ENCODE measurements around the gene FRMD3.
A peak's percentile ranks its signal among the peaks of the same experiment; 100 is the strongest.

Gene FRMD3

DNA sequence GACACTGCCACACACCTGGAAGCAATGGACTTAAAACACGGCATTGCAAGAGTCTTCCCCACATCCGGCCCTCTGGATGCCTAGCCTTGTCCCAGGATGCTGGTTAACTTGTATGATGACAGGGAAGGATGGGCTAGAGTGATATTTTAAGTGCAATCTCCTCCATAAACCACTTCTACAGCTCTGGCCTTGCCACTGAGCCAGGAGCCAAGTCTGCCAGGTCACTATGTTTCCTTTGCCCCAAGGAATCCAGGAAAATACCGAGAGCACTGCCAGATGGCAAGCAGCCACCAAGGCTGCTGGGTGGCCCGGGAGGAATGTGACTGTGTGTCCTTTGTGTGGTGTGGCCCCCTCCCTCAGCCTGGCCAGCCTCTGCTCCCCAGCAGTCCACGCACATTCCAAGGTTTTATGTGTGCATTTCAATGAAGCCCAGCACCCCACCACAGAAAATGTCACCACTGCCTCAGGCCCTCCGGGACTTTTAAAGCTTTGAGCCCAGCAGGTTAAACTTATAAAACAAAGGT lies 106.0 kb downstream of the FRMD3 start:
- peak overlapping the region; percentile 40 for H3K18ac ChIP-seq (ENCODE audit: low read length)
- no peak overlapping the region for H4K91ac ChIP-seq (ENCODE audit: low read depth, low read length, poor library complexity)
- peaks cover 6 to 9% of the 10 kb centered on the region in 2 donors for H3K4me1 ChIP-seq (ENCODE audit: control insufficient read depth in 2 of 2, insufficient read depth in 1 of 2, low read depth in 1 of 2, low read length in 2 of 2)
- H3K27ac ChIP-seq (replicated peaks; ENCODE audit: low read length) = no peak overlapping the region
- H2BK12ac ChIP-seq (ENCODE audit: low read length) = no peak overlapping the region
- H3K14ac ChIP-seq (ENCODE audit: low read length) = no peak overlapping the region
- H2AFZ ChIP-seq (ENCODE audit: low read length) = peak overlapping the region; percentile 46
- no peak overlapping the region for H3K9ac ChIP-seq (ENCODE audit: low read depth, low read length, poor library complexity)
- WGBS, 2 donors (ENCODE audit: extremely low coverage in 2 of 2, insufficient read length in 2 of 2, insufficient replicate concordance in 1 of 2) = no CpG with 5 or more reads among the region's 6 CpGs
- no peak overlapping the region for H3K4me3 ChIP-seq (ENCODE audit: low read length in 2 of 2)
- H2BK5ac ChIP-seq (ENCODE audit: low read length) = no peak overlapping the region
- H3K9me3 ChIP-seq (replicated peaks in 1 of 2; ENCODE audit: control insufficient read depth in 2 of 2, insufficient read depth in 1 of 2, low read depth in 1 of 2, low read length in 2 of 2) = no peaks in the 10 kb centered on the region
- no peak overlapping the region for H2BK120ac ChIP-seq (ENCODE audit: low read depth, low read length)
- H3K36me3 ChIP-seq (replicated peaks in 1 of 2; ENCODE audit: control insufficient read depth in 2 of 2, insufficient read depth in 2 of 2, low read length in 2 of 2) = no peaks in the 10 kb centered on the region
- H4K8ac ChIP-seq (ENCODE audit: low read depth, low read length) = no peak overlapping the region
- H3K79me1 ChIP-seq (ENCODE audit: low read depth, low read length) = no peaks in the 10 kb centered on the region
- no peak overlapping the region for H3K4ac ChIP-seq (ENCODE audit: low read length)
- H3K4me2 ChIP-seq (ENCODE audit: insufficient read depth, low read length, poor library complexity, severe bottlenecking) = no peak overlapping the region
- H2AK5ac ChIP-seq (ENCODE audit: low read depth, low read length) = no peak overlapping the region
- peak; percentile 18 for DNase-seq (ENCODE audit: low spot score)
- no peak overlapping the region for H2BK15ac ChIP-seq (ENCODE audit: low read length)
- H3K27me3 ChIP-seq (ENCODE audit: control insufficient read depth in 3 of 3, insufficient read depth in 3 of 3, low read depth in 1 of 3, low read length in 3 of 3) = no peaks in the 10 kb centered on the region
- no peak overlapping the region for H3K23ac ChIP-seq (ENCODE audit: low read depth, low read length, poor library complexity)

DNA sequence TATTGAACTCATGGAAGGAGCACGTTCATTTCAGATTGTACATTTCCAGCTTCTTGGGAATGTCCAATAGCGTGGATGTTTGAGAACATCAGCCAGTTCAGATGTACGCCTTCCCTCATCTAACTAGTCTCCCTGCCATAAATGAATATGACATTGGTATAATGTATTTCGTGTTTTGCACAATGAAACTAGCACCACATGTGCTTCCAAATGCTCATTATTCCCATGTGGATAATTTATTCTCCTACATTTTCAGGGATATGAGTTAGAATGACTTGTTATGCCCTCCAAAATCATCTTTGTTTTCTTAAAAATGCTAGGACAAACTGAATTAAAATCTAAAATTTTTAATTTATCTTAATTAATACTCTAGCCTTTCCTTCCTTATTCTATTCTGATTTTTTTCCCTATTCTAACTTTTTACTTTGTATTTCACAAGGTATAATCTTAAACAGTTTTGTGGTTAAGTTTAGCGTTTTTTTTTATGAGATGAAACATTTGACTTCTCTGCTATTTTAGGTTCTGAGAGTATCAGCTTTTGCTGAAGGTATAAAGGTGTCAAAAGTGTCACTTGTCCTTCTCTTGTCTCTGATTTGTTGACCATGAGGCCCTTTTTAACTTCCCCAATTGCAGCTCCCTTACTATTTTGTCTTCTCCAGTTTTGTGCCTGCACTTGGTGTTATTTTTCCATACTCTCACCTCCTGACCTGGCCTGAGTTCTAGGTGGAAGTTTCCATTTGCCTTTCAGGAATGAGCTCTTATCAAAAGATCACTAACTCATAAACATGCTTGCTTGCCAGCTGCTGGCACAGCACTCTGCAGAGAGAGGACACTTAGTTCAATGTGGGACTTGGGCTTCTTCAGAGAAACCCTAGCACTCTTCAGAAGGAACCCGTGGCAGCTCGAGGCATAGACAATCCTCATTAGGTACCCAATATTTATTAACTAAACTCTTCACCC lies 106.8 kb downstream of the FRMD3 start:
- Histone ChIP-seq H3K9me3 (replicated peaks in 1 of 2; ENCODE audit: control insufficient read depth in 2 of 2, insufficient read depth in 1 of 2, low read depth in 1 of 2, low read length in 2 of 2) (no peaks in the 10 kb centered on the region), H4K91ac (ENCODE audit: low read depth, low read length, poor library complexity) (no peak overlapping the region), H3K79me1 (ENCODE audit: low read depth, low read length) (no peaks in the 10 kb centered on the region), H2BK5ac (ENCODE audit: low read length) (no peak overlapping the region), H3K14ac (ENCODE audit: low read length) (no peak overlapping the region), H3K27me3 (ENCODE audit: control insufficient read depth in 3 of 3, insufficient read depth in 3 of 3, low read depth in 1 of 3, low read length in 3 of 3) (no peaks in the 10 kb centered on the region), H2BK12ac (ENCODE audit: low read length) (no peak overlapping the region), H3K23ac (ENCODE audit: low read depth, low read length, poor library complexity) (no peak overlapping the region), H3K9ac (ENCODE audit: low read depth, low read length, poor library complexity) (no peak overlapping the region), H3K27ac (replicated peaks; ENCODE audit: low read length) (no peak overlapping the region), H3K36me3 (replicated peaks in 1 of 2; ENCODE audit: control insufficient read depth in 2 of 2, insufficient read depth in 2 of 2, low read length in 2 of 2) (no peaks in the 10 kb centered on the region), H3K4ac (ENCODE audit: low read length) (no peak overlapping the region), H3K18ac (ENCODE audit: low read length) (no peak overlapping the region), H3K4me1 (ENCODE audit: control insufficient read depth in 2 of 2, insufficient read depth in 1 of 2, low read depth in 1 of 2, low read length in 2 of 2) (peaks cover 6 to 9% of the 10 kb centered on the region in 2 donors), H2AFZ (ENCODE audit: low read length) (no peak overlapping the region), H4K8ac (ENCODE audit: low read depth, low read length) (no peak overlapping the region), H3K4me3 (ENCODE audit: low read length in 2 of 2) (no peak overlapping the region), H2BK120ac (ENCODE audit: low read depth, low read length) (no peak overlapping the region), H2AK5ac (ENCODE audit: low read depth, low read length) (no peak overlapping the region), H2BK15ac (ENCODE audit: low read length) (no peak overlapping the region), H3K4me2 (ENCODE audit: insufficient read depth, low read length, poor library complexity, severe bottlenecking) (no peak overlapping the region)
- DNase-seq (ENCODE audit: low spot score) = no peak
- WGBS, 2 donors (ENCODE audit: extremely low coverage in 2 of 2, insufficient read length in 2 of 2, insufficient replicate concordance in 1 of 2) = no CpG with 5 or more reads among the region's 7 CpGs

DNA sequence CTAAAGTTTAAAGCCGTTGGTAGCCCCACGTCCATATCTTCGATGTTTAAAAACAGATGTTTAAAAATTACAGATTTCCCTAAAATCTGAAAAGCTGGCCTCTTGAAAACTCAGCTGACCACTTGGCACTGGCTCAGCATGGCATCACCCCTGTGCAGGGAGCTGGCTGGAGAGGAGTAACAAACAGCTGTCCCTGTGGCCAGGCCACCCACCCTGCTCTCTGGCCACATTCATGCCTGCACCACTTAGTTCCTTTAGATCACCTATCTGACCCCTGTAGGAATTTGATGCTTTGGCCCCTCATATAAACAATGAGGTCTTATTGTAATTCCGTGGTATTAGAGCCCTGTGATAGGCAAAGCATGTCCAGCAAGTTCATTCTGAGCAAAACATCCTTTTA lies 107.5 kb downstream of the FRMD3 start:
- DNase-seq (ENCODE audit: low spot score) = no peak
- Histone ChIP-seq H4K91ac (ENCODE audit: low read depth, low read length, poor library complexity) (no peak overlapping the region), H3K4me2 (ENCODE audit: insufficient read depth, low read length, poor library complexity, severe bottlenecking) (no peak overlapping the region), H3K9ac (ENCODE audit: low read depth, low read length, poor library complexity) (no peak overlapping the region), H3K18ac (ENCODE audit: low read length) (no peak overlapping the region), H2BK15ac (ENCODE audit: low read length) (no peak overlapping the region), H2BK5ac (ENCODE audit: low read length) (no peak overlapping the region), H4K8ac (ENCODE audit: low read depth, low read length) (no peak overlapping the region), H3K9me3 (replicated peaks in 1 of 2; ENCODE audit: control insufficient read depth in 2 of 2, insufficient read depth in 1 of 2, low read depth in 1 of 2, low read length in 2 of 2) (no peaks in the 10 kb centered on the region), H3K4ac (ENCODE audit: low read length) (no peak overlapping the region), H3K23ac (ENCODE audit: low read depth, low read length, poor library complexity) (no peak overlapping the region), H2AK5ac (ENCODE audit: low read depth, low read length) (no peak overlapping the region), H3K27ac (replicated peaks; ENCODE audit: low read length) (no peak overlapping the region), H3K14ac (ENCODE audit: low read length) (no peak overlapping the region), H2BK120ac (ENCODE audit: low read depth, low read length) (no peak overlapping the region), H3K4me3 (ENCODE audit: low read length in 2 of 2) (no peak overlapping the region), H2AFZ (ENCODE audit: low read length) (no peak overlapping the region), H3K36me3 (replicated peaks in 1 of 2; ENCODE audit: control insufficient read depth in 2 of 2, insufficient read depth in 2 of 2, low read length in 2 of 2) (no peaks in the 10 kb centered on the region), H3K4me1 (ENCODE audit: control insufficient read depth in 2 of 2, insufficient read depth in 1 of 2, low read depth in 1 of 2, low read length in 2 of 2) (peaks cover 6 to 9% of the 10 kb centered on the region in 2 donors), H3K27me3 (ENCODE audit: control insufficient read depth in 3 of 3, insufficient read depth in 3 of 3, low read depth in 1 of 3, low read length in 3 of 3) (no peaks in the 10 kb centered on the region), H3K79me1 (ENCODE audit: low read depth, low read length) (no peaks in the 10 kb centered on the region), H2BK12ac (ENCODE audit: low read length) (no peak overlapping the region)
- no CpG with 5 or more reads among the region's 4 CpGs for WGBS, 2 donors (ENCODE audit: extremely low coverage in 2 of 2, insufficient read length in 2 of 2, insufficient replicate concordance in 1 of 2)

GRCh38 chr9:83429229-83429628 lies 109.0 kb downstream of the FRMD3 start:
- H2BK120ac ChIP-seq (ENCODE audit: low read depth, low read length) = no peak overlapping the region
- no peak overlapping the region for H3K9ac ChIP-seq (ENCODE audit: low read depth, low read length, poor library complexity)
- no peak overlapping the region for H3K23ac ChIP-seq (ENCODE audit: low read depth, low read length, poor library complexity)
- H3K27me3 ChIP-seq (ENCODE audit: control insufficient read depth in 3 of 3, insufficient read depth in 3 of 3, low read depth in 1 of 3, low read length in 3 of 3) = no peaks in the 10 kb centered on the region
- H3K4me3 ChIP-seq (ENCODE audit: low read length in 2 of 2) = no peak overlapping the region
- H3K18ac ChIP-seq (ENCODE audit: low read length) = no peak overlapping the region
- H3K4ac ChIP-seq (ENCODE audit: low read length) = no peak overlapping the region
- H3K4me1 ChIP-seq (ENCODE audit: control insufficient read depth in 2 of 2, insufficient read depth in 1 of 2, low read depth in 1 of 2, low read length in 2 of 2) = peaks cover 6 to 9% of the 10 kb centered on the region in 2 donors
- no peak overlapping the region for H2BK5ac ChIP-seq (ENCODE audit: low read length)
- H4K91ac ChIP-seq (ENCODE audit: low read depth, low read length, poor library complexity) = no peak overlapping the region
- H3K79me1 ChIP-seq (ENCODE audit: low read depth, low read length) = no peaks in the 10 kb centered on the region
- no peak overlapping the region for H2BK12ac ChIP-seq (ENCODE audit: low read length)
- no peak overlapping the region for H3K14ac ChIP-seq (ENCODE audit: low read length)
- DNase-seq (ENCODE audit: low spot score) = no peak
- H3K27ac ChIP-seq (replicated peaks; ENCODE audit: low read length) = no peak overlapping the region
- no peak overlapping the region for H3K4me2 ChIP-seq (ENCODE audit: insufficient read depth, low read length, poor library complexity, severe bottlenecking)
- H2AFZ ChIP-seq (ENCODE audit: low read length) = no peak overlapping the region
- no CpG with 5 or more reads among the region's 3 CpGs for WGBS, 2 donors (ENCODE audit: extremely low coverage in 2 of 2, insufficient read length in 2 of 2, insufficient replicate concordance in 1 of 2)
- no peak overlapping the region for H2BK15ac ChIP-seq (ENCODE audit: low read length)
- H3K36me3 ChIP-seq (replicated peaks in 1 of 2; ENCODE audit: control insufficient read depth in 2 of 2, insufficient read depth in 2 of 2, low read length in 2 of 2) = no peaks in the 10 kb centered on the region
- H3K9me3 ChIP-seq (replicated peaks in 1 of 2; ENCODE audit: control insufficient read depth in 2 of 2, insufficient read depth in 1 of 2, low read depth in 1 of 2, low read length in 2 of 2) = no peaks in the 10 kb centered on the region
- H4K8ac ChIP-seq (ENCODE audit: low read depth, low read length) = no peak overlapping the region
- H2AK5ac ChIP-seq (ENCODE audit: low read depth, low read length) = no peak overlapping the region

Measured in neuronal stem cell (in vitro differentiated cells).